ENCODE data around the gene SH3RF3. TPM values are rescaled to one million over a fixed set of nuclear protein-coding genes. Genes with fewer than 3 reads are reported as not detected.

Gene SH3RF3
- total RNA-seq, 1 donor from 2014 or later, result 2.1 TPM

DNA sequence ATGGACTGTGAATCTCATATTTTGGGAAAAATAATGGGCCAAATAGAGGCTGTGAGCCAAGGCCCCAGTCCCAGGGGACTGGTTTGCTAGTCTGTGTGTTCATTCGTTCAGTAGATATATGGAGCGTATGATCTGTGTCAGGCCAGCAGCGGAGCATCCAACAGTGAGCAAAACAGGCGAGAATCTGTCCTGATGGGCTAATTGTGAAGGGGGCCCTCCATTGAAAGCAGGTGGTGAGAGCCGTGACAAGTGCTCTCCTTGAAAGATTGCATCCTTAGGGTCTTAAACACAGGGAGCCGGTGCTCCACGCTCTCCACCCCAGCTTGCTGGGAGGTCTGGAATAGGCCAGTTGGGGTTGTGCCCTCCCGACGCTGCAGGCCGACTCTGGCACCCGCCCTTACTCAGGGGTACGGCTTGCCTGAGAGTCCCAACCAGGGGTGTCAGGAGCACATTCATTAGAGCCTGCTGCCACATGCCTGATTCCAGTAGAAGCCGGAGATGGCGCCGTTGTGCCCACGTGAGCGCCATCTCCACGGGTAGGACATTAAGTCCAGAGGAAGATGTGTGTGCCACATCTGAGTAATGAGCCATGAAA lies 213.3 kb downstream of the SH3RF3 start:
- no peak overlapping the region for H3K4me3 ChIP-seq (ENCODE audit: low read length in 3 of 3)
- peaks cover 0 to 4% (median 0%) of the 10 kb centered on the region in 3 donors for H3K4me1 ChIP-seq (ENCODE audit: control insufficient read depth in 3 of 3, insufficient read depth in 3 of 3, low read length in 3 of 3)
- H3K9ac ChIP-seq (ENCODE audit: low read depth in 1 of 3, low read length in 3 of 3), result no peak overlapping the region
- no peak overlapping the region for H3K27ac ChIP-seq (ENCODE audit: low read depth, low read length)
- H3K36me3 ChIP-seq (ENCODE audit: control insufficient read depth in 3 of 3, insufficient read depth in 3 of 3, low read length in 3 of 3), result no peaks in the 10 kb centered on the region
- no peaks in the 10 kb centered on the region for H3K27me3 ChIP-seq (ENCODE audit: control insufficient read depth in 3 of 3, insufficient read depth in 3 of 3, low read length in 3 of 3)
- no peaks in the 10 kb centered on the region for H3K9me3 ChIP-seq (ENCODE audit: control insufficient read depth in 3 of 3, low read length in 3 of 3)

DNA sequence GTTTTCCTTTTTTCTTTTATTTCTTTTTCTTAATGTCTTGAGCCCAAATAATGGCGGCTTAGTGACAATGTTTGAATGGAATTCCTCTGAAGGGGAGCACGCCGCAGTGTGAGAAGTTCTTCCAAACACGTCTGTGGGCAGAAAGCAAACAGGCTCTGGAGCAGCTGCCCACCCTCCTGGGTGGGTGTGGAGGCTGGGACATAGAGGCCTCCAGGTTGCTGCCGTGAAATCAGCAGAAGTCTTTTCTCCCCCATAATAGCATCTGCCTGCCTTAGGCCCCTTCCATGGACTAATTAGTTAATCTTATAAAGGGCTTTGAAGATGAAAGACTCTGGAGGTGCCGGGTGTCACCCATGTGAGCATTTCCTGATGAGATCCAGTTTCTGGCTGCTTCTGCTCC lies 213.9 kb downstream of the SH3RF3 start:
- Histone ChIP-seq H3K27ac (ENCODE audit: low read depth, low read length) (no peak overlapping the region), H3K36me3 (ENCODE audit: control insufficient read depth in 3 of 3, insufficient read depth in 3 of 3, low read length in 3 of 3) (peaks cover 0 to 3% (median 0%) of the 10 kb centered on the region in 3 donors), H3K4me3 (ENCODE audit: low read length in 3 of 3) (no peak overlapping the region), H3K9ac (ENCODE audit: low read depth in 1 of 3, low read length in 3 of 3) (no peak overlapping the region), H3K27me3 (ENCODE audit: control insufficient read depth in 3 of 3, insufficient read depth in 3 of 3, low read length in 3 of 3) (no peaks in the 10 kb centered on the region), H3K9me3 (ENCODE audit: control insufficient read depth in 3 of 3, low read length in 3 of 3) (no peaks in the 10 kb centered on the region), H3K4me1 (ENCODE audit: control insufficient read depth in 3 of 3, insufficient read depth in 3 of 3, low read length in 3 of 3) (peaks cover 0 to 6% (median 4%) of the 10 kb centered on the region in 3 donors)

DNA sequence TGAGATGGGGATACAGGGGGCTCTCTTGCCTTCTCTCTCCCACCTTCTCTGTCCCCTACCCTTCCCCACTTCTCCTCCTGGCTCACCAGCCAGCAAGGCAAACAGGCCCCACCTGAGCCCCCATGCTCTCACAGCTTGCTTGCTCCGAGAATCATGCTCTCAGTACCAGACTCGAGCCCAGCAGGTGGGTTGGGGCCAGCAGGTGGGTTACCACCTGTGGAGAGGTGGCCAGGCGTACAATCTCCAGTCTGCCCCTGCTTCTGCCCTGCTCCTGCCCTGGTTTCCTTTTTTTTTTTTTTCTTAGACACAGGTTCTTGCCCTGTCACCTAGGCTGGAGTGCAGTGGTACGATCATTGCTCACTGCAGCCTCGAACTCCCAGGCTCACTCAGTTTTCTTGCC lies 214.5 kb downstream of the SH3RF3 start:
- Histone ChIP-seq H3K4me3 (ENCODE audit: low read length in 3 of 3) (no peak overlapping the region), H3K27me3 (ENCODE audit: control insufficient read depth in 3 of 3, insufficient read depth in 3 of 3, low read length in 3 of 3) (no peaks in the 10 kb centered on the region), H3K27ac (ENCODE audit: low read depth, low read length) (no peak overlapping the region)

DNA sequence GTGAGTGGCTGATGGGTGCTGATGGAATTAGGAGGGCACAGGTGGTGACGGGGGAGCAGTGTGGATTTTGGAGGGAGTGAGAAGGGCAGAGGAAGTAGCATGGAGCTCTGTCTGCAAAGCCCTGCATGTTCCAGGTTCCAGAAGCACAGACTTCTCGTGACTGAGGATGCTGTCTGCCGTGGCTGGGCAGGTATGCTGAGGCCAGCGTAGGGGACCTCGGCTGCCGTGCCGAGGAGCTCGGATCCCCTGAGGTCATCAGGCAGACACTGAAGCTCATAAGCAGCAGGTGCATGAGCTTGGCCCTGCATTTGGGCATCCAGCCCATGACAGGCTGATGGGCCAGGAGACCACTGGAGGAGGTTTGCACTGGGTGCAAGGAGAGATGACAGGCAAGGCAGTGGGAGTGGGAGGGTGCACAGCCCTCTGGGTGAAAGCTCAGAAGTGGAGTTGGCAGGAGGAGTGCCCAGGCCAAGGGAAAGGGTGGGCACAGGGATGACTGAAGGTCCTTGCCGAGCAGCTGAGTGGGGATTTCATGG lies 215.3 kb downstream of the SH3RF3 start:
- H3K36me3 ChIP-seq (ENCODE audit: control insufficient read depth in 3 of 3, insufficient read depth in 3 of 3, low read length in 3 of 3), result peaks cover 0 to 3% (median 0%) of the 10 kb centered on the region in 3 donors
- peak overlapping the region in 1 of 3 donors; percentile 3 for H3K9ac ChIP-seq (ENCODE audit: low read depth in 1 of 3, low read length in 3 of 3)
- H3K4me3 ChIP-seq (ENCODE audit: low read length in 3 of 3), result no peak overlapping the region
- H3K27me3 ChIP-seq (ENCODE audit: control insufficient read depth in 3 of 3, insufficient read depth in 3 of 3, low read length in 3 of 3), result no peaks in the 10 kb centered on the region
- no peaks in the 10 kb centered on the region for H3K9me3 ChIP-seq (ENCODE audit: control insufficient read depth in 3 of 3, low read length in 3 of 3)
- H3K4me1 ChIP-seq (ENCODE audit: control insufficient read depth in 3 of 3, insufficient read depth in 3 of 3, low read length in 3 of 3), result peaks cover 8 to 20% (median 16%) of the 10 kb centered on the region in 3 donors
- no peak overlapping the region for H3K27ac ChIP-seq (ENCODE audit: low read depth, low read length)

More for the DNA sequence above, 214.5 kb downstream of the SH3RF3 start:
- peaks cover 0 to 11% (median 8%) of the 10 kb centered on the region in 3 donors for H3K4me1 ChIP-seq (ENCODE audit: control insufficient read depth in 3 of 3, insufficient read depth in 3 of 3, low read length in 3 of 3)
- peaks cover 0 to 3% (median 0%) of the 10 kb centered on the region in 3 donors for H3K36me3 ChIP-seq (ENCODE audit: control insufficient read depth in 3 of 3, insufficient read depth in 3 of 3, low read length in 3 of 3)
- no peaks in the 10 kb centered on the region for H3K9me3 ChIP-seq (ENCODE audit: control insufficient read depth in 3 of 3, low read length in 3 of 3)
- no peak overlapping the region for H3K9ac ChIP-seq (ENCODE audit: low read depth in 1 of 3, low read length in 3 of 3)

DNA sequence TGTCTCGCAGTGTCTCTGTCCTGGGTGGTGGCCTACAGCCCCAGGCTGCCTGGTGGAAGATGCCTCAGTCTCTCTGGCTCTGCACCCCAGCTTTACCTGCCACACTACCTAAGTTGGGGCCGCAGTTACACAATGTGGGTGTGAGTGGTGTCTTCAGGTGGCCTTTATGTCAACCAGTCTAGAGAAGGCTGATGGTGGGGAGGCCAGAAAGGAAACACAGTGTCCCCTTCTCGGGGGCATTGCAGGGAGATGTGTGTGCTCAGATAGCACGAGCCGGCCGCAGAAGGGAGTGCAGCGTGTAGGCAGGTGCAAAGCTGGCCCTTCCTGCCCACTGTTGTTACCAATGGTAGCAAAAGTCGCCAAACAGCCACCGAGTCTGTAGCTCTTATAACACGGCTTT lies 216.1 kb downstream of the SH3RF3 start:
- Histone ChIP-seq H3K4me1 (ENCODE audit: control insufficient read depth in 3 of 3, insufficient read depth in 3 of 3, low read length in 3 of 3) (peaks cover 15 to 27% (median 24%) of the 10 kb centered on the region in 3 donors), H3K4me3 (ENCODE audit: low read length in 3 of 3) (no peak overlapping the region), H3K9ac (ENCODE audit: low read depth in 1 of 3, low read length in 3 of 3) (no peak overlapping the region), H3K27ac (ENCODE audit: low read depth, low read length) (no peak overlapping the region), H3K36me3 (ENCODE audit: control insufficient read depth in 3 of 3, insufficient read depth in 3 of 3, low read length in 3 of 3) (peaks cover 0 to 3% (median 0%) of the 10 kb centered on the region in 3 donors), H3K9me3 (ENCODE audit: control insufficient read depth in 3 of 3, low read length in 3 of 3) (no peaks in the 10 kb centered on the region), H3K27me3 (ENCODE audit: control insufficient read depth in 3 of 3, insufficient read depth in 3 of 3, low read length in 3 of 3) (no peaks in the 10 kb centered on the region)

DNA sequence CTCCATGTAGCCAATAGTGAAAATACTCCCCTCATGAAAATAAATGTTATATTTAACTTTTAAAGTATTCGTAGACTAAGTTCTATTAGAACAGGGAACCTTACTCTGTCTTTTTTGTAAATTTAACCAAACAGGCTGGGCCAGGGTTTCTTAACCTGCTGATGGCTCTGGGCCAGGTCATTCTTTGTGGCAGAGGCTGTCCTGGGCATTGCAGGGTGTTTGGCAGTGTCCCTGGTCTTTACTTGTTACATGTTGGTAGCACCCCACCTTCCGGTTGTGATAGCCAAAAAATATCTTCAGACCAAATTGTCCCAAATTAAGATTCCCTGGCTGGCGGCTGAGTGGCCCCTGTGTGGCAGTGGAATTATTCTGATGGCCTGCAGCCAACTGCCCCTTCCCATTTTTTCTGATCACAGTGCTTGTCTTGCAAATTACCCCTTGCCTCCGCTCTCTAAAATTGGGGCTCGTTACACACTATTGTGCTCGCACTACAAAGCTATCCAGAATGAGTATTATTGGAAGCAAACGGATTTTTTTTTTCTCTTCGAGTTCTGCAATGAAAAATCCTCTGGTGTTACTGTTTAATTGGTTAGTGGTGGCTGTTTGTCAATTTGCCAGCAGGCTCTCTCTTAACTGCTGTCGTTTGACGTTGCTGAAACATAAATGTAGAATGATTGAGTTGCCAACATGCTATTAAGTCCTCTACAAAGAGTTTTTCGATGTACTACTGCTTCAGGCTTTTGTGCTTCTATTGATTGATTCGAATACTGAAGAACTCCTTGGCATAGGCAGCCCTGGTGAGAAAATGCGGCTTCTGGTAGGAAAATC lies 216.9 kb downstream of the SH3RF3 start:
- no peaks in the 10 kb centered on the region for H3K27me3 ChIP-seq (ENCODE audit: control insufficient read depth in 3 of 3, insufficient read depth in 3 of 3, low read length in 3 of 3)
- H3K9me3 ChIP-seq (ENCODE audit: control insufficient read depth in 3 of 3, low read length in 3 of 3), result no peaks in the 10 kb centered on the region
- no peak overlapping the region for H3K9ac ChIP-seq (ENCODE audit: low read depth in 1 of 3, low read length in 3 of 3)

DNA sequence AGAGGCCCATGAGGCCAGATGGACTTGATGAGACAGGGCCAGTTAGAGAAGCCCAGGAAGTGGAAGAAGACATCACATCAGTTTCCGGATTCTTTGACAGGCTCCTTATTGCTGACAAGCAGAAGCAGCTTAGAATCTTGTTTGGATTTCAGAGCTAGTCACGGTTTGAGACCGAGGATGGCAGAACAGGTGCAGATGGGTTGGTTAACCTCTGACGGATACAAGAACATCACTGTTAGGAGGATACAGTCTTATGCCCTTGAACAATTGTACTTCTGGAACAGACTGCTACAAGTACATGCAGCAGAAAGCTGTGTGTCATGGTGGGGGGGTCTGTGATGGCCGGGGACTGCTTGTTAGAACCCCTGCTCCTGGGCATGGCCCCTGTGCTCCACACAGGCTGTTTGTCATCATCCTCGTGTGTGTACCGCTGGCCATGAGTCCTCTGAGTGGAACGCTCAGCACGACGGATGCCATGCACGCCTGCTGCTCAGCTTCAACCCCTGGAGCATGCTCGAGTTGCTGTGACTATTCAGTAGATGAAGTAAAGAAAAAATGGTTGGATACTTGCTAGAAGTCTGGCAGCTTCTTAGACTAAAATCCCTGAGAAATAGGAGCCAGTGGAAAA lies 217.7 kb downstream of the SH3RF3 start:
- Histone ChIP-seq H3K36me3 (ENCODE audit: control insufficient read depth in 3 of 3, insufficient read depth in 3 of 3, low read length in 3 of 3) (peaks cover 0 to 3% (median 0%) of the 10 kb centered on the region in 3 donors), H3K4me3 (ENCODE audit: low read length in 3 of 3) (no peak overlapping the region), H3K9me3 (ENCODE audit: control insufficient read depth in 3 of 3, low read length in 3 of 3) (no peaks in the 10 kb centered on the region), H3K4me1 (ENCODE audit: control insufficient read depth in 3 of 3, insufficient read depth in 3 of 3, low read length in 3 of 3) (peaks cover 28 to 44% (median 40%) of the 10 kb centered on the region in 3 donors), H3K27ac (ENCODE audit: low read depth, low read length) (no peak overlapping the region), H3K9ac (ENCODE audit: low read depth in 1 of 3, low read length in 3 of 3) (no peak overlapping the region), H3K27me3 (ENCODE audit: control insufficient read depth in 3 of 3, insufficient read depth in 3 of 3, low read length in 3 of 3) (no peaks in the 10 kb centered on the region)

More for the DNA sequence above, 216.9 kb downstream of the SH3RF3 start:
- Histone ChIP-seq H3K4me1 (ENCODE audit: control insufficient read depth in 3 of 3, insufficient read depth in 3 of 3, low read length in 3 of 3) (peaks cover 22 to 35% (median 32%) of the 10 kb centered on the region in 3 donors), H3K27ac (ENCODE audit: low read depth, low read length) (no peak overlapping the region), H3K36me3 (ENCODE audit: control insufficient read depth in 3 of 3, insufficient read depth in 3 of 3, low read length in 3 of 3) (peaks cover 0 to 3% (median 0%) of the 10 kb centered on the region in 3 donors), H3K4me3 (ENCODE audit: low read length in 3 of 3) (no peak overlapping the region)

DNA sequence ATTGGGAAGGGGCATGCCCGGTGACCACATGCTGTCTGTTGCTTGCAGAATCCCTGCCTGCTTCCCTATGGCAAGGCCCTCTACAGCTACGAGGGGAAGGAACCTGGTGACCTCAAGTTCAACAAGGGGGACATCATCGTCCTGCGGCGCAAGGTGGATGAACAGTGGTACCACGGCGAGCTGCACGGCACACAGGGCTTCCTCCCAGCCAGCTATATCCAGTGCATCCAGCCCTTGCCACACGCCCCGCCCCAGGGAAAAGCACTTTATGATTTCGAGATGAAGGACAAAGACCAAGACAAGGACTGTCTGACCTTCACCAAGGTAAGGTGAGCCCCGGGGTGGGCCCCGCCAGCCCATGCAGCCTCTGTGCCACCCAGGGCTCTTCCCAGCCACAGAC lies 218.6 kb downstream of the SH3RF3 start:
- no peak overlapping the region for H3K9ac ChIP-seq (ENCODE audit: low read depth in 1 of 3, low read length in 3 of 3)
- H3K9me3 ChIP-seq (ENCODE audit: control insufficient read depth in 3 of 3, low read length in 3 of 3), result no peaks in the 10 kb centered on the region
- H3K36me3 ChIP-seq (ENCODE audit: control insufficient read depth in 3 of 3, insufficient read depth in 3 of 3, low read length in 3 of 3), result peaks cover 0 to 3% (median 0%) of the 10 kb centered on the region in 3 donors
- no peak overlapping the region for H3K4me3 ChIP-seq (ENCODE audit: low read length in 3 of 3)
- H3K27ac ChIP-seq (ENCODE audit: low read depth, low read length), result no peak overlapping the region
- H3K4me1 ChIP-seq (ENCODE audit: control insufficient read depth in 3 of 3, insufficient read depth in 3 of 3, low read length in 3 of 3), result peaks cover 34 to 53% (median 45%) of the 10 kb centered on the region in 3 donors
- H3K27me3 ChIP-seq (ENCODE audit: control insufficient read depth in 3 of 3, insufficient read depth in 3 of 3, low read length in 3 of 3), result no peaks in the 10 kb centered on the region

DNA sequence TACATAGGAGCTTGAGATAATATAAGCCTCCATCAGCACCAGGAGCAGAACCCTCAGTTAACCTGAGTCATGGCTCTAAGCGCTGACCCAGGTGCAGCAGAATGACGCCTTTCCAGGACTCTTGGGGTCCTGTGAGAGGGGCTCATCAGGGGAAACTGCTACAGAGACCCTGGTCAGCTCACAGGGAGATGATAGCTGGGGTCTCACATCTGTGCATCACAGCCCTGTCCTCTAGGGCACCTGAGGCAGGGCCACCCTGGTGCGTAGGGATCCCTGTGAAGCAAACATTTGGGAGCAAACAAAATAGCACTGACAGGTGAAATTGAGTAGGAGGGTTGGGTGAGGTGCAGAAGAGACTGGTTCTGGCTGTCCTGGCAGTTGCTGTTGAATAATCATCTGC lies 219.2 kb downstream of the SH3RF3 start:
- Histone ChIP-seq H3K27ac (ENCODE audit: low read depth, low read length) (no peak overlapping the region), H3K9ac (ENCODE audit: low read depth in 1 of 3, low read length in 3 of 3) (no peak overlapping the region), H3K27me3 (ENCODE audit: control insufficient read depth in 3 of 3, insufficient read depth in 3 of 3, low read length in 3 of 3) (no peaks in the 10 kb centered on the region), H3K9me3 (ENCODE audit: control insufficient read depth in 3 of 3, low read length in 3 of 3) (no peaks in the 10 kb centered on the region), H3K36me3 (ENCODE audit: control insufficient read depth in 3 of 3, insufficient read depth in 3 of 3, low read length in 3 of 3) (peaks cover 0 to 3% (median 0%) of the 10 kb centered on the region in 3 donors), H3K4me3 (ENCODE audit: low read length in 3 of 3) (no peak overlapping the region), H3K4me1 (ENCODE audit: control insufficient read depth in 3 of 3, insufficient read depth in 3 of 3, low read length in 3 of 3) (peaks cover 39 to 58% (median 51%) of the 10 kb centered on the region in 3 donors)

Measured in skeletal muscle tissue (tissue), 4 donors.